ENCODE measurements around the gene PRKCB. TPM values are rescaled to one million over a fixed set of nuclear protein-coding genes. Genes with fewer than 3 reads are reported as not detected.

PRKCB gene
- total and polyA plus RNA-seq, 2 donors from 2014 or later = 0.62 to 17.8 TPM

DNA sequence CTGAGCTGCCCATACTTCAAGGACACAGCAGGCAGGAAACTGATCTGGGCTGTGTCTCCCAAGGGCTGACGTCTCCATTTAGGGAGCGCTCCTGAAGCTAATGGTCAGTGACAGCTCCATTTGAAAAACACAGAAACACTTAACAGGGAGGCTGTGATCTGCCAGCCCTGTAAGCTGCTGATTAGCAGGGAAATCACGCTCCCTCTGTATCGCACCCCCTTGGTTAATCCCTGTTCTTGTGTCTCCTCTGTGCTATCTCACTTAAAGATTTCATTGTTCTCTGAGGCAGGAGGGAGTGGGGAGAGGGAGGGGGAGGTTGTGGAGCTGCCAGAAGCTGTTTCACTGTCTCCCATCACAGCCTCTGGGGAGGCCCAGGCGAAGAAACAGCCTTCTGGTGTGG, 372.9 kb downstream of the PRKCB start:
- peak in 4 of 5 donors; percentile 26 to 37 (median 32) for DNase-seq
- no peaks in the 10 kb centered on the region for H3K9me3 ChIP-seq (ENCODE audit: control insufficient read depth in 2 of 3, insufficient read depth in 1 of 3, low read length in 3 of 3)
- H3K4me1 ChIP-seq (ENCODE audit: control insufficient read depth in 2 of 3, insufficient read depth in 2 of 3, low read depth in 1 of 3, low read length in 3 of 3) = no peaks in the 10 kb centered on the region
- no peak for FAIRE-seq
- no peak overlapping the region for H3K4me3 ChIP-seq (ENCODE audit: low read length in 3 of 3)
- intact Hi-C loops (cut with DNase I) = no loop called here
- no peak overlapping the region for H3K27ac ChIP-seq (ENCODE audit: low read depth in 2 of 2, low read length in 2 of 2)
- no peaks in the 10 kb centered on the region for H3K27me3 ChIP-seq (ENCODE audit: control insufficient read depth, insufficient read depth, low read length)
- no peaks in the 10 kb centered on the region for H3K36me3 ChIP-seq (ENCODE audit: control insufficient read depth in 2 of 3, insufficient read depth in 3 of 3, low read length in 3 of 3)
- TF ChIP-seq, protein P1, sequence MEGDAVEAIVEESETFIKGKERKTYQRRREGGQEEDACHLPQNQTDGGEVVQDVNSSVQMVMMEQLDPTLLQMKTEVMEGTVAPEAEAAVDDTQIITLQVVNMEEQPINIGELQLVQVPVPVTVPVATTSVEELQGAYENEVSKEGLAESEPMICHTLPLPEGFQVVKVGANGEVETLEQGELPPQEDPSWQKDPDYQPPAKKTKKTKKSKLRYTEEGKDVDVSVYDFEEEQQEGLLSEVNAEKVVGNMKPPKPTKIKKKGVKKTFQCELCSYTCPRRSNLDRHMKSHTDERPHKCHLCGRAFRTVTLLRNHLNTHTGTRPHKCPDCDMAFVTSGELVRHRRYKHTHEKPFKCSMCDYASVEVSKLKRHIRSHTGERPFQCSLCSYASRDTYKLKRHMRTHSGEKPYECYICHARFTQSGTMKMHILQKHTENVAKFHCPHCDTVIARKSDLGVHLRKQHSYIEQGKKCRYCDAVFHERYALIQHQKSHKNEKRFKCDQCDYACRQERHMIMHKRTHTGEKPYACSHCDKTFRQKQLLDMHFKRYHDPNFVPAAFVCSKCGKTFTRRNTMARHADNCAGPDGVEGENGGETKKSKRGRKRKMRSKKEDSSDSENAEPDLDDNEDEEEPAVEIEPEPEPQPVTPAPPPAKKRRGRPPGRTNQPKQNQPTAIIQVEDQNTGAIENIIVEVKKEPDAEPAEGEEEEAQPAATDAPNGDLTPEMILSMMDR (IDR thresholded peaks at IDR 0.05; ENCODE audit: borderline replicate concordance, extremely low read depth, insufficient read depth) = no peak
- no peak overlapping the region for H3K9ac ChIP-seq (ENCODE audit: low read length in 3 of 3)

DNA sequence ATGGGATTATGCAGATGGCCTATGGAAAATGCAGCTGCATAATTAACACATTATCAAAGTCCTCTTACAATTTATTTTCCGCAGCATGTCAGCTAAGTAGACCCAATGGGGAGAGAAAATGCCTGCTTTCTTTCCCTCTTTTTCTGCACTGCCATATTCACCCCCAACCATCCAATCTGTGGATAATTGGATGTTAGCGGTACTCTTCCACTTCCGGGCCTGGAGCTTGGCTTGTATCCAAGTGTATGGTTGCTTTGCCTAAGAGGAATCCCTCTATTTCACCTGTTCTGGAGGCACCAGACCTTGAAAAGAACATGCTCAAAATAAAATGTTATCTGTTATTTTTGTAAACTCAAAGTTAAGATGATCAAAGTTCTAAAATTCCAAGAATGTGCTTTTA, 379.2 kb downstream of the PRKCB start:
- TF ChIP-seq, protein P1 (IDR thresholded peaks at IDR 0.05; ENCODE audit: borderline replicate concordance, extremely low read depth, insufficient read depth) = no peak
- Histone ChIP-seq H3K4me3 (ENCODE audit: low read length in 3 of 3) (no peak overlapping the region), H3K9me3 (ENCODE audit: control insufficient read depth in 2 of 3, insufficient read depth in 1 of 3, low read length in 3 of 3) (no peaks in the 10 kb centered on the region), H3K27ac (ENCODE audit: low read depth in 2 of 2, low read length in 2 of 2) (no peak overlapping the region), H3K36me3 (ENCODE audit: control insufficient read depth in 2 of 3, insufficient read depth in 3 of 3, low read length in 3 of 3) (no peaks in the 10 kb centered on the region), H3K27me3 (ENCODE audit: control insufficient read depth, insufficient read depth, low read length) (no peaks in the 10 kb centered on the region), H3K4me1 (ENCODE audit: control insufficient read depth in 2 of 3, insufficient read depth in 2 of 3, low read depth in 1 of 3, low read length in 3 of 3) (no peaks in the 10 kb centered on the region), H3K9ac (ENCODE audit: low read length in 3 of 3) (no peak overlapping the region)
- no peak for DNase-seq
- no peak for FAIRE-seq
- intact Hi-C loops (cut with DNase I) = no loop called here

DNA sequence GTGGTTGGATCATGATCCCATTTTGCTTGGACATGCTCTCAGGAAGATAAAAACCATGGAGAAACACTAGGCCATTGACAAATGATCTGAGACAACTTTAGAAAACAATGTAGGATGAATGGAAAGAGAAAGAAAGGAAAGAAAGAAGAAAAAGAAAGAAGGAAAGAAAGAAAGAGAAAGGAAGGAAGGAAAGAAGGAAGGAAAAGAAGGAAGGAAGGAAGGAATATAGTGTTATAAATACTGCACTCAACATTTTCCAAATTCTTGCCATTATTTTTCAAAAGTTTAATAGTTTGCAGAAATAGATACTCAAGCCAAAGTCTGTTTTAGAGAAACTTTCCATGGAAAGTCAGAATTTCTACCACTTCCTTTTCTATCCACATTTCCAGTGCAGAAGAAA, 381.2 kb downstream of the PRKCB start:
- Histone ChIP-seq H3K4me3 (ENCODE audit: low read length in 3 of 3) (no peak overlapping the region), H3K36me3 (ENCODE audit: control insufficient read depth in 2 of 3, insufficient read depth in 3 of 3, low read length in 3 of 3) (no peaks in the 10 kb centered on the region), H3K27me3 (ENCODE audit: control insufficient read depth, insufficient read depth, low read length) (no peaks in the 10 kb centered on the region), H3K9me3 (ENCODE audit: control insufficient read depth in 2 of 3, insufficient read depth in 1 of 3, low read length in 3 of 3) (no peaks in the 10 kb centered on the region), H3K9ac (ENCODE audit: low read length in 3 of 3) (no peak overlapping the region), H3K27ac (ENCODE audit: low read depth in 2 of 2, low read length in 2 of 2) (no peak overlapping the region), H3K4me1 (ENCODE audit: control insufficient read depth in 2 of 3, insufficient read depth in 2 of 3, low read depth in 1 of 3, low read length in 3 of 3) (no peaks in the 10 kb centered on the region)
- intact Hi-C loops (cut with DNase I) = no loop called here
- DNase-seq = no peak
- no peak for FAIRE-seq
- TF ChIP-seq, protein P1 (IDR thresholded peaks at IDR 0.05; ENCODE audit: borderline replicate concordance, extremely low read depth, insufficient read depth) = no peak

DNA sequence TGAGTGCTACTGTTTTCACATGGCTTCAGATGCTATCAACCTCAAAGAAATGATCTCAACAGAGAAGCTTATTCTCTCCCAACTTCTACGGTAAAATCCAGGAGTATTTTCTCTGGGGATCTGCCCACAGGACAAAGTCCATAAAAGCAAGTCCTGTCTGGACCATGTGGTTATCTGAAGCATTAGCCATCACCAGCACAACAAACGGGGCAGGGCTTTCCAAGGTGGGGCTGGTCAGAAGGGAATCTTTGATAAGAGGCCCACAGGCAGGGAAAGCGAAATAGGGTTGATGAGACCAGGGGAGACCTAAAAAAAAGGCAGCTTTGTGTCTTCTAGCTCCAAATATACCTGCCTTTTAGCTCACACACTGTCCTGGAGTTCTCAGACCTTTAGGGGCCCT, 381.7 kb downstream of the PRKCB start:
- H3K9me3 ChIP-seq (ENCODE audit: control insufficient read depth in 2 of 3, insufficient read depth in 1 of 3, low read length in 3 of 3) = no peaks in the 10 kb centered on the region
- intact Hi-C loops (cut with DNase I) = no loop called here
- H3K27me3 ChIP-seq (ENCODE audit: control insufficient read depth, insufficient read depth, low read length) = no peaks in the 10 kb centered on the region
- TF ChIP-seq, protein P1 (IDR thresholded peaks at IDR 0.05; ENCODE audit: borderline replicate concordance, extremely low read depth, insufficient read depth) = no peak
- no peak overlapping the region for H3K9ac ChIP-seq (ENCODE audit: low read length in 3 of 3)
- no peak overlapping the region for H3K27ac ChIP-seq (ENCODE audit: low read depth in 2 of 2, low read length in 2 of 2)
- no peaks in the 10 kb centered on the region for H3K36me3 ChIP-seq (ENCODE audit: control insufficient read depth in 2 of 3, insufficient read depth in 3 of 3, low read length in 3 of 3)
- no peak for FAIRE-seq
- no peak overlapping the region for H3K4me3 ChIP-seq (ENCODE audit: low read length in 3 of 3)
- no peaks in the 10 kb centered on the region for H3K4me1 ChIP-seq (ENCODE audit: control insufficient read depth in 2 of 3, insufficient read depth in 2 of 3, low read depth in 1 of 3, low read length in 3 of 3)
- no peak for DNase-seq

Measured in kidney (tissue), 14 donors.